ENCODE measurements around the gene CAPNS1.
"Not testable (repeated sequence)": the region's sequence is repeated elsewhere in the genome, so short reads cannot be mapped to it uniquely, and the experiment has no call there.

Gene CAPNS1

DNA sequence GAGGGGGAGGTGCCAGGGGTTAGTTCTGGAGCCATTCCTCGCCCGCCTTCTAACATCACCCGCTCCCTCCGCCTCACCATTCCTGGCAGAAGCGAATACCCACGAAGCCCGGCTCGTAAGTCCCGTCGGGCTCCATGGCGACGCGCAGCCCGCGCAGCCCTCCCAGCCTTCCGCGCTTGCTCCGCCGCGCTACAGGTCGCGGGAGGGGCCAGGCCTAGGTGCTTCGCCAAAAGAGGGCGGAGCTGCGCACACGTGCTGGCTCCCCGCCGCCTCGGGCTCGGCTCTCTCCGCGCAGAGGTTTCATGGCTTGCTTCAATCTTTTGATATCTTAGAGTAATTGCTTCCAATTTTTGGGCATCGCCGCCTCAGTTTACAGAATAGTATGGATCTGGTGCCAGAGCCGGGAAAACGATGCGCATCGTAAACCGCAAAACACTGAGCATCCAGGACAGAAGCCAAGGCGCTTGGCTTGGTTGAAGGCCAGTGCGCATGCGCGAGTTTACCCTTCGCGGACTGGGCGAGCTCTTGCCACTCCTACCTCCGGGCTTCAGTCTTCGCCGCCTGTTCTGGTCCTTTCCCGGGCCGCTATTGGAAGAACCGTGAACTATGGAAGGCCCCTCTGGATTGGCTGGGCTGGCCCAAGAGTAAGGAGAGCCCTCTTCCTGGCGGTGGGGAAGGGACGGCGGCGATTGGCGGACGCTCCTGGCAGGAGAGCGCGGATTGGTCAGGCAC, 25.0 kb upstream of the CAPNS1 start, which contains the start of gene POLR2I:
TSS of gene POLR2I (minus strand) at position 155 of the 732 bp plus-strand sequence. CDS start at position 136, 19 bp downstream.
- DNase-seq (ENCODE audit: low spot score), result peak; percentile 98

DNA sequence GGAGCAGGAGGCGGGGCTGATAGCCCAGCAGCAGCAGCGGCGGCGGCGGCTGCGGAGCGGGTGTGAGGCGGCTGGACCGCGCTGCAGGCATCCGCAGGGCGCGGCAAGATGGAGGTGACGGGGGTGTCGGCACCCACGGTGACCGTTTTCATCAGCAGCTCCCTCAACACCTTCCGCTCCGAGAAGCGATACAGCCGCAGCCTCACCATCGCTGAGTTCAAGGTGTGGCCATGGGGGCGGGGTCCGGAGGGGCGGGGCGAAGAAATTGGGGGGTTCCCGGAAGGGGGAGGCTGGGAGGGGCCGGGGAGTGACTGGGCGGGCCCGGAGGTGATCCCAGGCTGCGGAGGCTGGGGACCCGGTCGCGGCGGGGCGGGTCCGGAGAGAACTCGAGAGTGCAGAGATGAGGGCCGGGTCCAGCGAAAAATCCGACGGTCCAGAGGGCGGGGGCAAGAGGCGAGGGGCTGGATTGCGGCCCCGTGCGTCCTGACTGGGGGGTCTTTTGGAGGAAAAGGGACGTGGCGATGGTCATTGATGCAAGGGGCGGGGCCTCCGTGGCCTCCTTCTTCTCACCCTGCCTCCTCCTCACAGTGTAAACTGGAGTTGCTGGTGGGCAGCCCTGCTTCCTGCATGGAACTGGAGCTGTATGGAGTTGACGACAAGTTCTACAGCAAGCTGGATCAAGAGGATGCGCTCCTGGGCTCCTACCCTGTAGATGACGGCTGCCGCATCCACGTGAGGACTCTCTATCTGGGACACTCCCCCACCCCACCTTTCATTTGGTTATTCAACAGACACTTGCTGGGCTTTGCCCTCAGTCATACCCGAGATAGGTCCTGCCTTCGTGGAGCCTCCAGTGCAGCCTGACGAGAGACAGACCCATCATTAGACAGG, 24.2 kb upstream of the CAPNS1 start, which contains the start of gene TBCB:
TSS of gene TBCB (plus strand) at position 16 of the 891 bp plus-strand sequence. CDS start at position 109, 93 bp downstream.
- no peak for DNase-seq (ENCODE audit: low spot score)

DNA sequence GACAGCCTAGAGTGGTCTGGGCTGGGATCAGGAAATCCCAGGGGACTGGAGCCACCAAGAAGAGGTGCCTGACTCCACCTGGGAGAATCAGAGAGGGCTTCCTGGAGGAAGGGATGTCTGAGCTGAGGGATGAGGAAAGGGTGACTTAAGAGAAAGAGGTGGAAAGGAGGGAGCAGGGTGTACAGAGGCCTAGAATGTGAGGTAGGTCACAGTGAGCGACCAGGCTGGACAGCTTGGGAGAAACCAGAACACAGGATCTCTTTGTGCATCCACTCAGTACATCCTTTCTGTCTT, 23.6 kb upstream of the CAPNS1 start:
- no peak for DNase-seq (ENCODE audit: low spot score)

DNA sequence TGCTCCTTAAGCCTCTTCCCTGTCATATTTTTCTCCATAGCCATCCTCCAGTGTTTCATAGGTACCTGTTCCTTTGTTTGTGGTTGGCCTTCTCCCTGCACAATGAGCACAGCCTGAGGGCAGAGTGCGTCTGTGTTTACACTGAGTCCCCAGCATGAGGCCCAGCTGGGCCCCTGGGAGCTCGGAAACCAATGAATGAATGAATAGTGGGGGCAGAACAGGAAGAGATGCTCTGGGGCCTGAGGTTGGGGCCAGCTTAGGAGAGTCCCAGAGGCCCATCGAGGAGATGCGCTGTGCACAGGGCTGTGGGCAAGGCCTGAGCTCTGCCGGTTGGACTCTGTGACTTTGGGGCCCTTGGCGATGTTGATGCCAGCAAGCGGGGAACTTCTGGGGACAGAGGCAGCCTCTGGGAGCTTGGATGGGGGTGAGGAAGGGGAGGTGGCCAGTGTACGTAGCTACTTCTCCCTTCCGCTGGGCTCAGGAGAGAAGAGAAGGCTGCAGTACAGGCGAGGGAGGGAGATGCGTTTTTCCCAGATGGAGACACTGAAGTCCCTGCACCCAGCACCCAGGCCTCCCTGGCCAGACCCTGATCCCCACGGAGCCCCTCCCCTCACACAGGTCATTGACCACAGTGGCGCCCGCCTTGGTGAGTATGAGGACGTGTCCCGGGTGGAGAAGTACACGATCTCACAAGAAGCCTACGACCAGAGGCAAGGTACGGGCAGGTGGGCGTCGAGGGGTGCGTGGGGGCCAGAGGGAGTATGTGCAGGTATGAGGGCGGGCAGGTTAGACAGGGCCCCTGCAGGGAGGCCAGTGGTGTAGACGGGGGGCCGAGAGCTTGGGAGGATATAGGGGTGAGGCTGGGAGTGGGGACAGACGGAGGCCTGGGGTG, 19.5 kb upstream of the CAPNS1 start:
- DNase-seq (ENCODE audit: low spot score), result no peak

DNA sequence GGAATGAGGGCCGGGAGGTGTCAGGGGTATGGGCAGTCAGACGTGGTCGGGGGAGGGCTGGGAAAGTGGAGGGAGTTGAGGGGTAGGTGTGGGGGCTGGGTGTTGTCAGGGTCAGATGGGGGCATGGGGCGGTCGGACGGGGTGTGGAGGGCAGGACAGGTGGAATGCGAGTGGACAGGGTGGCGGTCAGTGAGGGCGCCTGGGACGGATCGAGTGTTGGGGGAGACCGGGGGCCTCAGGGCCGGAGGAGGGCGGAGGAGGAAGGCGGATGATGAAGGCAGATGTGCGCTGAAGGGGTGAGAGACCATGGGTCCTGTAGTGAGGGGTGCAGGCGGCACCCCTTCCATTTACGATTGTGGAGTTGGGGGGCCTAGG, 18.9 kb upstream of the CAPNS1 start:
- DNase-seq (ENCODE audit: low spot score), result no peak

DNA sequence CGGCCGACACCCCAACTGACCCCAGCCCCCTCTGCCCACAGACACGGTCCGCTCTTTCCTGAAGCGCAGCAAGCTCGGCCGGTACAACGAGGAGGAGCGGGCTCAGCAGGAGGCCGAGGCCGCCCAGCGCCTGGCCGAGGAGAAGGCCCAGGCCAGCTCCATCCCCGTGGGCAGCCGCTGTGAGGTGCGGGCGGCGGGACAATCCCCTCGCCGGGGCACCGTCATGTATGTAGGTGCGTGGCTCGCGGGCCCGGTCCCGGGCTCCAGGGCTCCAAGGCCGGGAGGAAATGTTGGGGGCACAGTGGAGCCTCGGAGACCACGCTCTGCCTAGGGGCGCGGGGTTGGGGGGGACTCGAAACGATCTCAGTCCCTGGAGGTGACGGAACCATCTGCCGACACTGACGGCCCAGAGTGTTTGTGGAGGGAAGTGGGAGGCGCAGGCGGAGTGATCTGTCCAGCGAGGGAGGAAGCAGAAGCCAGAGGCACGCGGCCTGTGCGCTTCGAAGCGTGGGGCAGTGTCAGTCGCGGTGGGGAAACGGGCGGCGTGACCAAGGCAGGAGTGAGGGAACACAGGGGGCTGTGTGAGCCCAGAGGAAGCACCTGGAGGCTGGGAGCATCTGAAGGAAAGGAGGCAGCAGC, 18.3 kb upstream of the CAPNS1 start:
- no peak for DNase-seq (ENCODE audit: low spot score)

DNA sequence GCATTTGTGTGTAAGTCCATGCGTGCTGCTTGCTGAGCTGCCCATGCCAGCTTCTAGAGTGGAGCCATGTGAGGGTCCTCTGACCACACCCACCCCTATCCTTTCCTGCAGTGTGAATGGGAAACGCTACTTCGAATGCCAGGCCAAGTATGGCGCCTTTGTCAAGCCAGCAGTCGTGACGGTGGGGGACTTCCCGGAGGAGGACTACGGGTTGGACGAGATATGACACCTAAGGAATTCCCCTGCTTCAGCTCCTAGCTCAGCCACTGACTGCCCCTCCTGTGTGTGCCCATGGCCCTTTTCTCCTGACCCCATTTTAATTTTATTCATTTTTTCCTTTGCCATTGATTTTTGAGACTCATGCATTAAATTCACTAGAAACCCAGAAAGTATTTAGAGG, 14.3 kb upstream of the CAPNS1 start:
- no peak for DNase-seq (ENCODE audit: low spot score)

DNA sequence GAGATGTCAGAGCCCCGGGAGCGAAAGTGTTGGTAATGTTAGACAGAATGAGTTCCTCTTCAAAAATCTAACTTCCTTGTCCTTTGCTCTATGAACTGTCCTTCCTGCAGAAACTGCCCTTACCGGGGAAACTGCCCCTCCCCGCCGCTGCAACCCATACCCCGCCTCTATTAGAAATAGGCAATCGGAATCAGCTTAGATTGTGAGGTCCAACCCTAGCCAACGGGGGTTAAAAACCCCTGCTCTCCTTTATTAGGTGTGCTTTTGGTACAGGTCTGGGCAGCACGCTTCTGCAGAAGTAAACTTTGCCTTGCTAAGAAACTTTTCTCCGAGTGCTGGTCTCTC, 11.5 kb upstream of the CAPNS1 start:
- no peak for DNase-seq (ENCODE audit: low spot score)

DNA sequence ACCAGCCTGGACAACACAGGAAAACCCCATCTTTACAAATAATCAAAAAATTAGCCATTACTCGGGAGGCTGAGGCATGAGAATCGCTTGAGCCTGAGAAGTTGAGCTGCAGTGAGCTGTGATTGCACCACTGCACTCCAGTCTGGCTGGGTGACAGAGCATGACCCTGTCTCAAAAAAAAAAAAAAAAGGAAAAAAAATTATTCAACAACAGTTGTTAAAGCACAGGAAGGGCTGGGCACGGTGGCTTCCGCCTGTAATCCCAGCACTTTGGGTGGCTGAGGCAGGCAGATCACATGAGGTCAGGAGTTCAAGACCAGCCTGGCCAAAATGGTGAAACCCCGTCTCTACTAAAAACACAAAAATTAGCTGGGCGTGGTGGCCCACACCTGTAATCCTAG, 8.6 kb upstream of the CAPNS1 start:
- not testable (repeated sequence) for DNase-seq (ENCODE audit: low spot score)

DNA sequence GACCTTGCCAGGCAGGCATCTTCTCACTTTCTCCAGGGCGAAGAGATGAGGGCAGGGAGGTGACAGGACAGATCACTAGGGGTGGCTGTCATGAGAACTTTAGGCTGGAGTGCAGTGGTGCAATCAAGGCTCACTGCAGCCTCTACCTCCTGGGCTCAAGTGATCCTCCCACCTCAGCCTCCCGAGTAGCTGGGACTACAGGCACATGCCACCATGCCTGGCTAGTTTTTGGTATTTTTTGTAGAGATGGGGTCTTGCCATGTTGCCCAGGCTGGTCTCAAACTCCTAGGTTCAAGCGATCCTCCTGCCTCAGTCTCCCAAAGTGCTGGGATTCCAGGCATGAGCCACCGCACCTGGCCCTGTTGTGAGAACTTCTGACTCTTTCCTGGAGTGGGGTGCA, 5.0 kb upstream of the CAPNS1 start:
- not testable (repeated sequence) for DNase-seq (ENCODE audit: low spot score)

DNA sequence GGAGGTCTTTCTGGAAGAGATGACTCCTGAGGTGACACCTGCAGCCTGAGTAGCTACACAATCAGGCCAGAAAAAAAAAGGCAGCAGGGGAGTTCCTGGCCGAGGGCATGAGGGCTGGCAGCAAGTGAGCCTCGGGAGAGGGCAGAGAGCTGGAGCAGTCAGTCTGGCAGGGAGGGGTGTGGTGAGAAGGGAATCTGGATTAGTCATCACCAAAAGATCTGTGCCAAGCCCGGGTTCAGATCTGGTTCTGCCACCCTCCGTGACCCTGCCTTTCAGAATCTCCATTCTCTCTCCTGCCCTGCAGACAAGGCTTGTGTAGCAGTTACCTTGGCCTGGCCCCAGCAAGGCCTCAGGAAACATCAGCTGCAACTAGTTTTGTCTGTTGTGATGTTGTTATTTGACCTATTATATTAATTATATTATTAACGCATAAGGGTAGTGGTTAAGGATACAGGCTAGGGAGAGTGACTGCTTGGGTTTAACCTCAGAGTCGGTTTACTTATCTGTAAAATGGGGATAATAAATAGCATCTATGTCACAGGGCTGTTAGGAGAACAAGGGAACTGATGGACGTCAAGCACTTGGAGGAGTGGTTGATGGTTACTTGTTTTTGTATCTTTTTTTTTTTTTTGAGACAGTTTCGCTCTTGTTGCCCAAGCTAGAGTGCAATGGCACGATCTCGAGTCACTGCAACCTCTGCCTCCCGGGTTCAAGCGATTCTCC, 2.7 kb upstream of the CAPNS1 start:
- DNase-seq (ENCODE audit: low spot score), result no peak

DNA sequence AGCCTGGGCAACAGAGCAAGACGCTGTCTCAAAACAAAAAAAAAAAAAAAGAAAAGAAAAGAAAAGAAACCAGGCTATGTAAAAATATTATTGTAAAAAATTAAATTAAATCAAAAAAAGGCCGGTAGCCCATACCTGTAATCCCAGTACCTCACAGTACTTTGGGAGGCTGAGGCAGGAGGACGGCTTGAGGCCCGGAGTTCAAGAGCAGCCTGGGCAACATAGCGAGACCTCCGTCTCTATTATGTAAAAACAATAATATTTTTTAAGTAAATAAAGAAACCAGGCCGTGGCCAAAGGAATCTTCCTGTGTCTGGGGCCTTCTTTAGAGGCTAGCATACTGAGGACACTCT, 770 bp upstream of the CAPNS1 start:
- no peak for DNase-seq (ENCODE audit: low spot score)

DNA sequence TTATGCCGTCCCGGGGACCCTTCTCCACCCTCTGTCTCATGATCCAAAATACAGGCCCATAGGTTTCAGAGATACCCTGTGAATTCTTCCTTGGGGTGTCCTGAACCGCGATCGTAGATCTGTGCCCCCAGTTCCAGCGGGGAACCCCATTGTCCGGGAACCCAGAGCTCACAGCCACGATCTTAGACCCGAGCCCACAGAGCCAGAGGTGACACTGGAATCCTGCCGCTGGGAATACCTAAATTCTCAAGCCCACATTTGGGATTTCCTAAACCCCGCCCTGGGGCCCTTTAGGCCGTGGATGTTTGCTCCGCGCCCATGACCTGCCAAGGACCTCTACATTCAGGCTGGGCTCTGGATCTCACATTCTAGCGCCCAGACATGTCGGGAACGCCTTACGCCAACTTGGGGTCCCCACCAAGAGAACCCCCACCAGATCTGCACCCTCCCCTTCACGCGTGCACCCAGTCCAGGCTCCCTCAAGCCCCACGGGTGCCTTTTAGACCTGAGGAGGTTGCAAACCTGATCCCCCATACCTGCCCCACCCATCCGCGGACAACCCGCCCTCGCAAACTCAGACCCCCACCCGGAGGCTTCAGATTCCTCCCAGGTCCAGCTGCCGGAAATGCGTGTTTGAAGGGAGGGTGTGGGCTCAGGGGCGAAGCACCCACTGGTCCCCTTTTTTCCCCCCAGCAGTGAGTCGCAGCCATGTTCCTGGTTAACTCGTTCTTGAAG, 605 bp downstream of the CAPNS1 start:
- DNase-seq (ENCODE audit: low spot score), result peak; percentile 77

DNA sequence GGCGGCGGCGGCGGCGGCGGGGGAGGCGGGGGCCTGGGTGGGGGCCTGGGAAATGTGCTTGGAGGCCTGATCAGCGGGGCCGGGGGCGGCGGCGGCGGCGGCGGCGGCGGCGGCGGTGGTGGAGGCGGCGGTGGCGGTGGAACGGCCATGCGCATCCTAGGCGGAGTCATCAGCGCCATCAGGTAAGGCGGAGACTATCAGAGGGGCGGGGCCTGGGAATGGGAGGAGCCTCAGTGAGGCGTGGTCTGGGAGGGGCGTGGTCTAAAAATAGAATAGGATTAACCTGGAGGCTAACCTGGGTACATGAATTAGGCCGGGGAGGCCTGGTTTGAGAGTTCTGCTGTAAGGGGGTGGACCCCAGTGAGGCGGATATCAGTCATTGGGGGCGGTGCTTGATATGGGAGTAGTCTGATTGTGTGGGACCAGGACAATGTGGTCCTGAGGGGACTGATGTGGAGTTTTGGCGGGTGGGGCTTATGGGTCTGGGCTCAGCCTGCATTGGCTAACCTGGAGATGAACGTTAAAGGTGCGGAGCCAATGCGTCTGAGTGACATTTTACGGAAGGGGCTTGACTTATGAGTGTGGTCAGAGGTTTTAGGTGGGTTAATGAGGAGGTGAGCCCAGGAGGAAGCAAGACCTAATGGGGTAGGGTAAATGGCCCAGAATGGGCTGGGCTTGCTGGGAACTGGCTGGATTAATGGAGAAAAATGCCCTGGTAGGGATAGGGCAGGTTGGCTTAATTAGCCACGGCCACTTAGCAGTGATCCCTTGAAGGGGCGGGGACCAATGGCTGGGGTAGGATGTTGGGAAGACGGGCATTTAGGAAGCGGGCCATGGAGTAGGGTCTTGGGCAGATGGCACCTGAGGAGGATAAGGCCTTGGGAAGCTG, 1.4 kb downstream of the CAPNS1 start:
- peak; percentile 88 for DNase-seq (ENCODE audit: low spot score)

DNA sequence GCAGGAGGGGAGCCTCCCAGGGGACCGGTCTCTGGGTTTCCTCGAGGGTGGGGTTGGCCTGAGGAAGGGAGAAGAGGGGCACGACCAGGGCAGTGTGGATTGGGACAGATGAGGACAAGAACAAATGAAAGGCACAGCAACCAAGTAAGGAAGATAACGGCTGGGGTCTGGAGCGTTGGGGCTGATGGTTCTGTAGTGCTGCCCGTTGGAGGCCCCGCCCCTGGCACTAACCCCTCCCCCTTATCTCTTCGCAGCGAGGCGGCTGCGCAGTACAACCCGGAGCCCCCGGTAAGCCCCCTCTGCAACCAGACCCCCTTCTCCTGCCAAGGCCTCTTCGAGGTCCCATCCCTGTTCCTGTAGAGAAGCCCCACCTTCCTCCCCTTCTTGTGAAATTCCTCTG, 2.2 kb downstream of the CAPNS1 start:
- no peak for DNase-seq (ENCODE audit: low spot score)

DNA sequence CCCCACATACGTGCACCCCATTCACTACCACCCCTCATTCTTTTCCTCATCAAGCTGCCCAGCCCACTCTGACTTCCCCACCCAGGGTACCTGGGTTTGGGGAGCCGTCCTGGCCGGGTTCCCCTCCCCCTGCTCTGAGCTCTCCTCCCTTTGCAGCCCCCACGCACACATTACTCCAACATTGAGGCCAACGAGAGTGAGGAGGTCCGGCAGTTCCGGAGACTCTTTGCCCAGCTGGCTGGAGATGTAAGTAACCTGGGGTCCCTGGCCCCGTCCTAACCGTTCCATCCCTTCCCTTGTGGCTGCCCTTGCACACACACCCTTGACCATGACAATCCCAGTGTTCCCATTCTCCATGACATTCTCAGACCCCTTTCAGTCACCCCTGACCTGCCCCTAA, 2.6 kb downstream of the CAPNS1 start:
- no peak for DNase-seq (ENCODE audit: low spot score)

DNA sequence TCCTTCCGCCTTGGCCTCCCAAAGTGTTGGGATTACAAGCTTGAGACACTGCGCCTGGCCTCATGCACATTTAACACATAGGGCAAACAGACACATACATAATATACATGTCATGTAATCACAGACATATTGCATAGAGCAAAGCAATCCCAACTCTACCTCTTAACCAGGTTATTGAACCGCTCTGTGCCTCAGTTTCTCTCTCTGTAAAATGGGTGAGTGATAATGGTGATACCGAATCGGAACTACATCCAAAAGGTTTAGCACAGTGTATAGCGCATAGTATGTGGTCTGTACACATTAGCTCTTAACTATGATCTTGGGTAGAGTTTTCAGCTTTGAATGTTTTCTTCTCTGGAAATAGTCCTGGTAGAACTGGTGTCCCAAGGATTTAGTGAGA, 4.8 kb downstream of the CAPNS1 start:
- no peak for DNase-seq (ENCODE audit: low spot score)

DNA sequence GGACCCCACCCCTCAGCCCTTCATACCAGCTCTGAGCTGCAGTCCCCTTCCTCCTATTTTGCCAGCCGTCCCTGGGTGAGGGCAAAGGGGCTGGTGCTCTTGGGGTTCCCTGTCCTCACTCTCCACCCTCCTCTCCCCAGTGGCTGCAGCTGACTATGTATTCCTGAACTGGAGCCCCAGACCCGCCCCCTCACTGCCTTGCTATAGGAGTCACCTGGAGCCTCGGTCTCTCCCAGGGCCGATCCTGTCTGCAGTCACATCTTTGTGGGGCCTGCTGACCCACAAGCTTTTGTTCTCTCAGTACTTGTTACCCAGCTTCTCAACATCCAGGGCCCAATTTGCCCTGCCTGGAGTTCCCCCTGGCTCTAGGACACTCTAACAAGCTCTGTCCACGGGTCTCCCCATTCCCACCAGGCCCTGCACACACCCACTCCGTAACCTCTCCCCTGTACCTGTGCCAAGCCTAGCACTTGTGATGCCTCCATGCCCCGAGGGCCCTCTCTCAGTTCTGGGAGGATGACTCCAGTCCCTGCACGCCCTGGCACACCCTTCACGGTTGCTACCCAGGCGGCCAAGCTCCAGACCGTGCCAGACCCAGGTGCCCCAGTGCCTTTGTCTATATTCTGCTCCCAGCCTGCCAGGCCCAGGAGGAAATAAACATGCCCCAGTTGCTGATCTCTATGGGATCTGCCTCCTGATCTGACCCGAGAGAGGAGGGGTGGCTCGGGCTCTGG, 10.0 kb downstream of the CAPNS1 start:
- no peak for DNase-seq (ENCODE audit: low spot score)

DNA sequence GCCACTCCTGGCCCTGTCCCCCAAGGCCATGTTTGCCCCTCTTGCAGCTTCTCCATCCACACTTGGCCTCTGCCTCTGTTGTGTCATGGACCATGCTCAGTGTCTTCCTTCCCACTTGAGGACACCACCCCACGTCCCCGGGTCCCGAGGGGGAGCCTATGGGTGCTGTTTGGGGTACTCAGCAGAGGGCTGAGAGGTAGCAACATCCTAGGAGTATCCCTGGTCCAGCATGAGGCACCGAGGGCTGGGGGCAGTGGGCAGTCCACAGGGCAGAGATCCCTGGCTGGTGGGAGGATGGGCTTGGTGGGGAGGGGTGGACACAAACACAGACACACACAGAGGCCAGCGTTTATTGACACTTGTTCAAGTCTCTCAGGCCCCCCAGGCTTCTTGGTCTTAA, 10.7 kb downstream of the CAPNS1 start:
- no peak for DNase-seq (ENCODE audit: low spot score)

Measured in left forelimb (tissue), 1 donor.